ENCODE measurements around the gene CCSER2.

The CCSER2 gene

DNA sequence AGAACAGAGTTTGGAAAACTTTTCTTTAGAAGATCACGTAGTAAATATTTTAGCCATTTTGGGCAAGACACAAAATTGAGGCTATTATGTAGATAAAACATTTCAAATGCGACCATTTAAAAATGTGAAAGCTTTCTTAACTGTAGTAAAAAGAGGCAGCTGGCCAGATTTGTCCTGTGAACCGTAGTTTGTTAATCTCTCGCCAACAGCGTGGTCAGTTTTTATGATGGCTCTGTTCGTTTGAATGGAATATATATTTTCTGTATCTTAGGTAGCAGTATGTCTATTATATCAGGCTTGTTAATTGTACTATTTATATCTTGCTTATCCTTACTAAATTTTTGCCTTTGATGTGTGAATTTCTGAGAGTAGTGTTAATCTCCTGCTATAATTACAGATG is 124.9 kb downstream of the CCSER2 start (continued):
- TF ChIP-seq, protein P1, sequence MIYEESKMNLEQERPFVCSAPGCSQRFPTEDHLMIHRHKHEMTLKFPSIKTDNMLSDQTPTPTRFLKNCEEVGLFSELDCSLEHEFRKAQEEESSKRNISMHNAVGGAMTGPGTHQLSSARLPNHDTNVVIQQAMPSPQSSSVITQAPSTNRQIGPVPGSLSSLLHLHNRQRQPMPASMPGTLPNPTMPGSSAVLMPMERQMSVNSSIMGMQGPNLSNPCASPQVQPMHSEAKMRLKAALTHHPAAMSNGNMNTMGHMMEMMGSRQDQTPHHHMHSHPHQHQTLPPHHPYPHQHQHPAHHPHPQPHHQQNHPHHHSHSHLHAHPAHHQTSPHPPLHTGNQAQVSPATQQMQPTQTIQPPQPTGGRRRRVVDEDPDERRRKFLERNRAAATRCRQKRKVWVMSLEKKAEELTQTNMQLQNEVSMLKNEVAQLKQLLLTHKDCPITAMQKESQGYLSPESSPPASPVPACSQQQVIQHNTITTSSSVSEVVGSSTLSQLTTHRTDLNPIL (CRISPR knock-in tag; IDR thresholded peaks at IDR 0.05; ENCODE audit: low read depth): no peak

DNA sequence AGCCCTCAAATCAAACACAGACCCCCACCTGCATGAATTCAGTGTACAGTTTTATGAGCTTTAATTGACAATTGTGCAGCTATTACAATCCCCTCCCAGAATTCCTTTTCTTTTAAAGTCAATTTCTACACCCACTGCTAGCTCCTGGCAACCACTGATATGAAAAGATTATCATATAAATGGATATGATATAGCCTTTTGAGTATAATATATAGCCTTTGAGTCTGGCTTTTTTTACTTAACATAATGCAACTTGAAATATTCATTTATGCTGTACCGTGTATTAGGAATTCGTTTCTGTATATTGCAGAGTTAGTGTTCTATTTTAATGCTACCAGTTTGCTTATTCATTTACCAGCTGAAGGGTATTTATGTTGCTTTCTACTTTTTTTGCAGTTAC is 127.7 kb downstream of the CCSER2 start:
- ATAC-seq: no peak
- TF ChIP-seq, protein P2, sequence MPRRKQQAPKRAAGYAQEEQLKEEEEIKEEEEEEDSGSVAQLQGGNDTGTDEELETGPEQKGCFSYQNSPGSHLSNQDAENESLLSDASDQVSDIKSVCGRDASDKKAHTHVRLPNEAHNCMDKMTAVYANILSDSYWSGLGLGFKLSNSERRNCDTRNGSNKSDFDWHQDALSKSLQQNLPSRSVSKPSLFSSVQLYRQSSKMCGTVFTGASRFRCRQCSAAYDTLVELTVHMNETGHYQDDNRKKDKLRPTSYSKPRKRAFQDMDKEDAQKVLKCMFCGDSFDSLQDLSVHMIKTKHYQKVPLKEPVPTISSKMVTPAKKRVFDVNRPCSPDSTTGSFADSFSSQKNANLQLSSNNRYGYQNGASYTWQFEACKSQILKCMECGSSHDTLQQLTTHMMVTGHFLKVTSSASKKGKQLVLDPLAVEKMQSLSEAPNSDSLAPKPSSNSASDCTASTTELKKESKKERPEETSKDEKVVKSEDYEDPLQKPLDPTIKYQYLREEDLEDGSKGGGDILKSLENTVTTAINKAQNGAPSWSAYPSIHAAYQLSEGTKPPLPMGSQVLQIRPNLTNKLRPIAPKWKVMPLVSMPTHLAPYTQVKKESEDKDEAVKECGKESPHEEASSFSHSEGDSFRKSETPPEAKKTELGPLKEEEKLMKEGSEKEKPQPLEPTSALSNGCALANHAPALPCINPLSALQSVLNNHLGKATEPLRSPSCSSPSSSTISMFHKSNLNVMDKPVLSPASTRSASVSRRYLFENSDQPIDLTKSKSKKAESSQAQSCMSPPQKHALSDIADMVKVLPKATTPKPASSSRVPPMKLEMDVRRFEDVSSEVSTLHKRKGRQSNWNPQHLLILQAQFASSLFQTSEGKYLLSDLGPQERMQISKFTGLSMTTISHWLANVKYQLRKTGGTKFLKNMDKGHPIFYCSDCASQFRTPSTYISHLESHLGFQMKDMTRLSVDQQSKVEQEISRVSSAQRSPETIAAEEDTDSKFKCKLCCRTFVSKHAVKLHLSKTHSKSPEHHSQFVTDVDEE (CRISPR knock-in tag; IDR thresholded peaks at IDR 0.05): no peak
- no peak for TF ChIP-seq ZNF8 (CRISPR knock-in tag; IDR thresholded peaks at IDR 0.05)
- no peak for TF ChIP-seq PPARA (CRISPR knock-in tag; IDR thresholded peaks at IDR 0.05; ENCODE audit: borderline replicate concordance)
- TF ChIP-seq ZFP30 (CRISPR knock-in tag; IDR thresholded peaks at IDR 0.05): no peak
- no peak for TF ChIP-seq TOX (CRISPR knock-in tag; IDR thresholded peaks at IDR 0.05; ENCODE audit: borderline replicate concordance)
- TF ChIP-seq, protein P3, sequence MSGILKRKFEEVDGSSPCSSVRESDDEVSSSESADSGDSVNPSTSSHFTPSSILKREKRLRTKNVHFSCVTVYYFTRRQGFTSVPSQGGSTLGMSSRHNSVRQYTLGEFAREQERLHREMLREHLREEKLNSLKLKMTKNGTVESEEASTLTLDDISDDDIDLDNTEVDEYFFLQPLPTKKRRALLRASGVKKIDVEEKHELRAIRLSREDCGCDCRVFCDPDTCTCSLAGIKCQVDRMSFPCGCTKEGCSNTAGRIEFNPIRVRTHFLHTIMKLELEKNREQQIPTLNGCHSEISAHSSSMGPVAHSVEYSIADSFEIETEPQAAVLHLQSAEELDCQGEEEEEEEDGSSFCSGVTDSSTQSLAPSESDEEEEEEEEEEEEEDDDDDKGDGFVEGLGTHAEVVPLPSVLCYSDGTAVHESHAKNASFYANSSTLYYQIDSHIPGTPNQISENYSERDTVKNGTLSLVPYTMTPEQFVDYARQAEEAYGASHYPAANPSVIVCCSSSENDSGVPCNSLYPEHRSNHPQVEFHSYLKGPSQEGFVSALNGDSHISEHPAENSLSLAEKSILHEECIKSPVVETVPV (CRISPR knock-in tag; IDR thresholded peaks at IDR 0.05): no peak

DNA sequence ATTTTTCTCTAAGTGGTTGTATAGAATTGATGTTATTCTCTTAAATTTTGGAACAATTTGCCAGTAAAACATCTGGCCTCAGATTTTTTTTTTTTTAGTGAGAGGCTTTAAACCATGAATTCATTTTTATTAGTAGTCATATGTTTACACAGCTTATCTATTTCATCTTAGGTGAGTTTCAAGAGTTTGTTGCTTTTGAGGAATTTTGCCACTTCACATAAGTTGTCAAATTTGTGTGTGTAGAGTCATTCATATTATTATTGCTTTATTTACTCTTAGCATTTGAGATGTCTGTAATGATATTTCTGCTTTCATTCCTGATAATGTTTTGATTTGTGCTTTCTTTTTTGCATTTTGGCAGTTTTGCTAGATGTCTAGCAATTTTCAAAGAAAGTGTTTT is 132.1 kb downstream of the CCSER2 start:
- ATAC-seq: no peak
- TF ChIP-seq ESRRG (CRISPR knock-in tag; IDR thresholded peaks at IDR 0.05) (no peak), TCF4 (CRISPR knock-in tag; IDR thresholded peaks at IDR 0.05; ENCODE audit: borderline replicate concordance) (no peak), OSR1 (CRISPR knock-in tag; IDR thresholded peaks at IDR 0.05) (no peak), ZFP3 (CRISPR knock-in tag; IDR thresholded peaks at IDR 0.05) (no peak), ISL1 (CRISPR knock-in tag; IDR thresholded peaks at IDR 0.05) (no peak), ZNF8 (CRISPR knock-in tag; IDR thresholded peaks at IDR 0.05) (no peak), ZNF565 (CRISPR knock-in tag; conservative IDR thresholded peaks at IDR 0.05; ENCODE audit: low read depth) (no peak), ZFP30 (CRISPR knock-in tag; IDR thresholded peaks at IDR 0.05) (no peak), GLIS3 (CRISPR knock-in tag; IDR thresholded peaks at IDR 0.05) (no peak), TOX (CRISPR knock-in tag; IDR thresholded peaks at IDR 0.05; ENCODE audit: borderline replicate concordance) (no peak), ARNTL (CRISPR knock-in tag; IDR thresholded peaks at IDR 0.05; ENCODE audit: borderline replicate concordance, low read depth) (no peak), SNAI2 (CRISPR knock-in tag; IDR thresholded peaks at IDR 0.05) (no peak), RARB (CRISPR knock-in tag; IDR thresholded peaks at IDR 0.05) (no peak), BACH2 (CRISPR knock-in tag; IDR thresholded peaks at IDR 0.05; ENCODE audit: borderline replicate concordance) (no peak), PPARA (CRISPR knock-in tag; IDR thresholded peaks at IDR 0.05; ENCODE audit: borderline replicate concordance) (no peak)
- TF ChIP-seq, protein P3 (CRISPR knock-in tag; IDR thresholded peaks at IDR 0.05): no peak
- TF ChIP-seq, protein P1 (CRISPR knock-in tag; IDR thresholded peaks at IDR 0.05; ENCODE audit: low read depth): no peak
- TF ChIP-seq, protein P4, sequence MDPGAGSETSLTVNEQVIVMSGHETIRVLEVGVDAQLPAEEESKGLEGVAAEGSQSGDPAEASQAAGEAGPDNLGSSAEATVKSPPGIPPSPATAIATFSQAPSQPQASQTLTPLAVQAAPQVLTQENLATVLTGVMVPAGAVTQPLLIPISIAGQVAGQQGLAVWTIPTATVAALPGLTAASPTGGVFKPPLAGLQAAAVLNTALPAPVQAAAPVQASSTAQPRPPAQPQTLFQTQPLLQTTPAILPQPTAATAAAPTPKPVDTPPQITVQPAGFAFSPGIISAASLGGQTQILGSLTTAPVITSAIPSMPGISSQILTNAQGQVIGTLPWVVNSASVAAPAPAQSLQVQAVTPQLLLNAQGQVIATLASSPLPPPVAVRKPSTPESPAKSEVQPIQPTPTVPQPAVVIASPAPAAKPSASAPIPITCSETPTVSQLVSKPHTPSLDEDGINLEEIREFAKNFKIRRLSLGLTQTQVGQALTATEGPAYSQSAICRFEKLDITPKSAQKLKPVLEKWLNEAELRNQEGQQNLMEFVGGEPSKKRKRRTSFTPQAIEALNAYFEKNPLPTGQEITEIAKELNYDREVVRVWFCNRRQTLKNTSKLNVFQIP (CRISPR knock-in tag; IDR thresholded peaks at IDR 0.05; ENCODE audit: borderline replicate concordance, low read depth): no peak
- TF ChIP-seq, protein P2 (CRISPR knock-in tag; IDR thresholded peaks at IDR 0.05): no peak
- TF ChIP-seq, protein P5, sequence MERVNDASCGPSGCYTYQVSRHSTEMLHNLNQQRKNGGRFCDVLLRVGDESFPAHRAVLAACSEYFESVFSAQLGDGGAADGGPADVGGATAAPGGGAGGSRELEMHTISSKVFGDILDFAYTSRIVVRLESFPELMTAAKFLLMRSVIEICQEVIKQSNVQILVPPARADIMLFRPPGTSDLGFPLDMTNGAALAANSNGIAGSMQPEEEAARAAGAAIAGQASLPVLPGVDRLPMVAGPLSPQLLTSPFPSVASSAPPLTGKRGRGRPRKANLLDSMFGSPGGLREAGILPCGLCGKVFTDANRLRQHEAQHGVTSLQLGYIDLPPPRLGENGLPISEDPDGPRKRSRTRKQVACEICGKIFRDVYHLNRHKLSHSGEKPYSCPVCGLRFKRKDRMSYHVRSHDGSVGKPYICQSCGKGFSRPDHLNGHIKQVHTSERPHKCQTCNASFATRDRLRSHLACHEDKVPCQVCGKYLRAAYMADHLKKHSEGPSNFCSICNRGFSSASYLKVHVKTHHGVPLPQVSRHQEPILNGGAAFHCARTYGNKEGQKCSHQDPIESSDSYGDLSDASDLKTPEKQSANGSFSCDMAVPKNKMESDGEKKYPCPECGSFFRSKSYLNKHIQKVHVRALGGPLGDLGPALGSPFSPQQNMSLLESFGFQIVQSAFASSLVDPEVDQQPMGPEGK (CRISPR knock-in tag; IDR thresholded peaks at IDR 0.05; ENCODE audit: borderline replicate concordance): no peak

All from SK-N-SH treated with all-trans-retinoic acid at 6 μM for 48 hours (cell line).